GM12875 (cell line): ENCODE data around the gene RBM23.
A peak's percentile ranks its signal among the peaks of the same experiment; 100 is the strongest.

Experiments used
- H3K4me3 ChIP-seq: one replicate; pipeline ENCODE4 v1.5.1; 2011; ENCODE audit warnings: low read depth, low read length, control low read depth
- CTCF ChIP-seq: IDR thresholded peaks from 2 replicates; pipeline ENCODE4 v1.5.1; 2011; ENCODE audit warnings: low read depth, mild to moderate bottlenecking, control low read depth, inconsistent platforms, low read length, moderate library complexity, borderline replicate concordance; ENCODE audit not compliant: insufficient read depth

Gene RBM23

GRCh38 chr14:22900081-22900799 is 18.7 kb downstream of the RBM23 start:
- peak; percentile 56; the same call in 1 of the 2 replicates for TF ChIP-seq CTCF
- H3K4me3 ChIP-seq = no peak overlapping the region

GRCh38 chr14:22898302-22899090 is 20.5 kb downstream of the RBM23 start:
- H3K4me3 ChIP-seq = no peak overlapping the region
- TF ChIP-seq CTCF = no peak

- no peak overlapping the region for H3K4me3 ChIP-seq
- no peak for TF ChIP-seq CTCF
Measured at GRCh38 chr14:22897357-22897756, 21.6 kb downstream of the RBM23 start.

GRCh38 chr14:22896760-22897159 is 22.2 kb downstream of the RBM23 start:
- H3K4me3 ChIP-seq = no peak overlapping the region
- no peak for TF ChIP-seq CTCF

- no peak overlapping the region for H3K4me3 ChIP-seq
- TF ChIP-seq CTCF = no peak
Measured at GRCh38 chr14:22896356-22896755, 22.6 kb downstream of the RBM23 start.

GRCh38 chr14:22895402-22895801 is 23.5 kb downstream of the RBM23 start:
- H3K4me3 ChIP-seq = no peak overlapping the region
- no peak for TF ChIP-seq CTCF

GRCh38 chr14:22893706-22894105 is 25.2 kb downstream of the RBM23 start:
- no peak overlapping the region for H3K4me3 ChIP-seq
- TF ChIP-seq CTCF = no peak
